ENCODE measurements around the gene ARHGAP6.

DNA sequence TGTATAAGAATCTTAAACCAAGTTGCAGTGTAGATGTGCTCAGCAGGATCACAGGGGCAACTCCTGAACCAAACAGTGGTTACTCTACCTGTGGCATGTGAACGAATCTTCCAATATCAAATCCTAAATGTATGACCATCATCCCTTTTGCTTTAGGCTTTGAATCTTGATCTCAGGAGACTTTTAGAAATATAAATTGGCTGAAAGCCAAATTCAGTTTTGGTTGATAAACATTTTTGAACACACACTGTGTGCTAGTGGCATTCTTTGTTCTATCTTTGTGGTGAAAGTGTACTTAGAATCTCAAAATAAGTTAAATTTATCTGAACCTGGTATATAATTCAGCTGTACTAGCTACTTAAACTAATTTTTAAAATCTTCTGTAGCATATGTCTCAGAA is 4.6 kb upstream of the ARHGAP6 start:
- TF ChIP-seq, protein P1, sequence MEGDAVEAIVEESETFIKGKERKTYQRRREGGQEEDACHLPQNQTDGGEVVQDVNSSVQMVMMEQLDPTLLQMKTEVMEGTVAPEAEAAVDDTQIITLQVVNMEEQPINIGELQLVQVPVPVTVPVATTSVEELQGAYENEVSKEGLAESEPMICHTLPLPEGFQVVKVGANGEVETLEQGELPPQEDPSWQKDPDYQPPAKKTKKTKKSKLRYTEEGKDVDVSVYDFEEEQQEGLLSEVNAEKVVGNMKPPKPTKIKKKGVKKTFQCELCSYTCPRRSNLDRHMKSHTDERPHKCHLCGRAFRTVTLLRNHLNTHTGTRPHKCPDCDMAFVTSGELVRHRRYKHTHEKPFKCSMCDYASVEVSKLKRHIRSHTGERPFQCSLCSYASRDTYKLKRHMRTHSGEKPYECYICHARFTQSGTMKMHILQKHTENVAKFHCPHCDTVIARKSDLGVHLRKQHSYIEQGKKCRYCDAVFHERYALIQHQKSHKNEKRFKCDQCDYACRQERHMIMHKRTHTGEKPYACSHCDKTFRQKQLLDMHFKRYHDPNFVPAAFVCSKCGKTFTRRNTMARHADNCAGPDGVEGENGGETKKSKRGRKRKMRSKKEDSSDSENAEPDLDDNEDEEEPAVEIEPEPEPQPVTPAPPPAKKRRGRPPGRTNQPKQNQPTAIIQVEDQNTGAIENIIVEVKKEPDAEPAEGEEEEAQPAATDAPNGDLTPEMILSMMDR (IDR thresholded peaks at IDR 0.05; ENCODE audit: extremely low read depth in 1 of 2, insufficient read depth in 1 of 2, low read depth in 1 of 2, low read length in 2 of 2) = no peak
- TF ChIP-seq EZH2 (IDR thresholded peaks at IDR 0.05; ENCODE audit: borderline replicate concordance, low read depth, low read length, severe bottlenecking) (no peak), POLR2A (IDR thresholded peaks at IDR 0.05; ENCODE audit: low read depth, low read length) (no peak), POLR2AphosphoS5 (IDR thresholded peaks at IDR 0.05; ENCODE audit: insufficient read depth, low read depth, low read length) (no peak), FOS (IDR thresholded peaks at IDR 0.05; ENCODE audit: borderline replicate concordance, insufficient read depth, low read length) (no peak), JUN (IDR thresholded peaks at IDR 0.05; ENCODE audit: borderline replicate concordance, insufficient read depth, insufficient read length, low read depth) (no peak)
